CD4-positive, alpha-beta T cell treated with Interleukin-6 at 100 ng/mL for 8 hours (primary cell): Measurements from ENCODE around the gene ATP11B.
"Not testable (repeated sequence)": the region's sequence is repeated elsewhere in the genome, so short reads cannot be mapped to it uniquely, and the experiment has no call there.

Source experiments
- DNase-seq: peaks from one replicate; pipeline ENCODE4 v3.0.0-alpha.2; 2020; ENCODE audit warnings: mixed read lengths, low spot score

Gene ATP11B

GRCh38 chr3:182837855-182838454, 44.7 kb downstream of the ATP11B start:
- no peak for DNase-seq

GRCh38 chr3:182843478-182843877, 50.2 kb downstream of the ATP11B start:
- no peak for DNase-seq

- DNase-seq, result no peak
Observed at GRCh38 chr3:182848906-182849305, 55.6 kb downstream of the ATP11B start.

- no peak for DNase-seq
Observed at GRCh38 chr3:182855076-182855475, 61.8 kb downstream of the ATP11B start.

GRCh38 chr3:182861348-182861747, 68.0 kb downstream of the ATP11B start:
- DNase-seq, result no peak

- no peak for DNase-seq
Observed at GRCh38 chr3:182862159-182862860, 69.0 kb downstream of the ATP11B start.

GRCh38 chr3:182869059-182869458, 75.8 kb downstream of the ATP11B start:
- no peak for DNase-seq

- DNase-seq, result not testable (repeated sequence)
Observed at GRCh38 chr3:182870917-182871316, 77.6 kb downstream of the ATP11B start.

- no peak for DNase-seq
Observed at GRCh38 chr3:182879031-182879611, 85.8 kb downstream of the ATP11B start.

GRCh38 chr3:182886497-182886896, 93.2 kb downstream of the ATP11B start:
- no peak for DNase-seq

- no peak for DNase-seq
Observed at GRCh38 chr3:182889948-182890629, 96.8 kb downstream of the ATP11B start.

- no peak for DNase-seq
Observed at GRCh38 chr3:182891364-182891763, 98.1 kb downstream of the ATP11B start.

GRCh38 chr3:182892226-182892625, 98.9 kb downstream of the ATP11B start:
- no peak for DNase-seq

- no peak for DNase-seq
Observed at GRCh38 chr3:182895513-182896112, 102.3 kb downstream of the ATP11B start.

- DNase-seq, result no peak
Observed at GRCh38 chr3:182896553-182896952, 103.2 kb downstream of the ATP11B start.

GRCh38 chr3:182902236-182902635, 108.9 kb downstream of the ATP11B start:
- no peak for DNase-seq

- DNase-seq, result no peak
Observed at GRCh38 chr3:182904164-182904563, 110.9 kb downstream of the ATP11B start.

GRCh38 chr3:182905623-182906022, 112.3 kb downstream of the ATP11B start:
- no peak for DNase-seq

- no peak for DNase-seq
Observed at GRCh38 chr3:182906036-182906435, 112.7 kb downstream of the ATP11B start.

GRCh38 chr3:182908471-182908870, 115.2 kb downstream of the ATP11B start:
- no peak for DNase-seq

GRCh38 chr3:182909318-182910040, 116.2 kb downstream of the ATP11B start:
- DNase-seq, result no peak
